H1 (cell line): ENCODE data around the gene SLC35D2. TPM values are rescaled to one million over a fixed set of nuclear protein-coding genes. Genes with fewer than 3 reads are reported as not detected.
A peak's percentile ranks its signal among the peaks of the same experiment; 100 is the strongest.

Source experiments
- CTCF ChIA-PET: fragments of 300-600 bp; sonication (Branson Sonifier 250); formaldehyde crosslinking; loops from one replicate; lab custom pipeline; 2021; ENCODE audit not compliant: partially characterized antibody; lab: Charles Lee
- POLR2A ChIA-PET: fragments of 300-600 bp; sonication (Branson Sonifier 250); formaldehyde crosslinking; loops from one replicate; lab custom pipeline; 2021; ENCODE audit warnings: inconsistent platforms; ENCODE audit not compliant: partially characterized antibody; lab: Charles Lee
- DNase-seq, 2 experiments: peaks; one replicate each; pipeline versions ENCODE4 v3.0.0 to v3.0.0-alpha.2; 2010 to 2022; ENCODE audit warnings: low spot score in 2 of 2, low read depth in 1 of 2, mixed read lengths in 1 of 2
- FAIRE-seq: peaks from 2 replicates; lab custom pipeline; 2011; peaks lifted over from hg19 to GRCh38; lab: Jason Lieb, UNC
- H2AFZ ChIP-seq: 2 replicates; pipeline ENCODE4 v1.8.1; 2012; ENCODE audit warnings: low read length, inconsistent platforms
- H2AK5ac ChIP-seq: 2 replicates; pipeline ENCODE4 v1.6.1; 2013; ENCODE audit warnings: low read depth, low read length
- H2BK120ac ChIP-seq: replicated peaks from 2 replicates; pipeline ENCODE3; 2013; ENCODE audit warnings: low read depth, low read length, inconsistent platforms
- H2BK12ac ChIP-seq: 2 replicates; pipeline ENCODE4 v1.6.1; 2013; ENCODE audit warnings: low read depth, low read length
- H2BK15ac ChIP-seq: 2 replicates; pipeline ENCODE4 v1.6.1; 2013; ENCODE audit warnings: low read length
- H2BK20ac ChIP-seq: 2 replicates; pipeline ENCODE4 v1.6.1; 2013; ENCODE audit warnings: low read length
- H2BK5ac ChIP-seq: 2 replicates; pipeline ENCODE4 v1.6.1; 2013; ENCODE audit warnings: low read depth, low read length
- H3K14ac ChIP-seq: 2 replicates; pipeline ENCODE4 v1.6.1; 2013; ENCODE audit warnings: inconsistent platforms; ENCODE audit not compliant: insufficient read length
- H3K18ac ChIP-seq: 2 replicates; pipeline ENCODE4 v1.6.1; 2013; ENCODE audit warnings: low read length; ENCODE audit errors: extremely low read depth
- H3K23ac ChIP-seq: 2 replicates; pipeline ENCODE4 v1.6.1; 2013; ENCODE audit warnings: inconsistent platforms; ENCODE audit not compliant: insufficient read length
- H3K23me2 ChIP-seq: 2 replicates; pipeline ENCODE4 v1.6.1; 2013; ENCODE audit warnings: low read depth, low read length
- H3K27ac ChIP-seq: 2 replicates; pipeline ENCODE4 v1.6.1; 2011; ENCODE audit warnings: low read depth, low read length, inconsistent platforms
- H3K27me3 ChIP-seq, 4 experiments: replicated peaks in 1 of 4; 1 replicate in 1 of 4; 2 replicates in 3 of 4; pipeline versions ENCODE4 v1.6.1 to v1.8.1; 2011 to 2013; ENCODE audit warnings: low read length in 3 of 4, mild to moderate bottlenecking in 3 of 4, inconsistent platforms in 2 of 4, mixed read lengths in 2 of 4, moderate library complexity in 1 of 4; ENCODE audit not compliant: control insufficient read depth in 3 of 4, insufficient read depth in 3 of 4; ENCODE audit errors: extremely low read depth in 1 of 4
- H3K36me3 ChIP-seq, 4 experiments: 2 replicates each; pipeline versions ENCODE4 v1.6.1 to v1.8.1; 2011 to 2013; ENCODE audit warnings: mild to moderate bottlenecking in 4 of 4, low read length in 3 of 4, moderate library complexity in 2 of 4, control low read depth in 1 of 4, inconsistent platforms in 1 of 4; ENCODE audit not compliant: insufficient read depth in 4 of 4, control insufficient read depth in 2 of 4
- H3K4ac ChIP-seq: replicated peaks from 2 replicates; pipeline ENCODE3; 2013; ENCODE audit warnings: low read length, low read depth, mixed read lengths, inconsistent platforms; ENCODE audit not compliant: insufficient read length
- H3K4me1 ChIP-seq, 4 experiments: replicated peaks in 1 of 4; 1 replicate in 1 of 4; 2 replicates in 3 of 4; pipeline versions ENCODE4 v1.6.1 to v1.8.1; 2011 to 2013; ENCODE audit warnings: low read length in 3 of 4, inconsistent platforms in 2 of 4, mixed read lengths in 1 of 4; ENCODE audit not compliant: insufficient read depth in 4 of 4, control insufficient read depth in 3 of 4
- H3K4me2 ChIP-seq, 2 experiments: 2 replicates each; pipeline versions ENCODE4 v1.6.1 to v1.8.1; 2011 to 2013; ENCODE audit warnings: low read depth in 2 of 2, low read length in 2 of 2, control low read depth in 1 of 2, inconsistent platforms in 1 of 2, mild to moderate bottlenecking in 1 of 2; ENCODE audit not compliant: insufficient read depth in 1 of 2
- H3K4me3 ChIP-seq, 4 experiments: fragments of 200-600, 300-600 bp in 1 of 4; sonication (generic), shearing (Covaris generic), sonication (Bioruptor Twin) in 1 of 4; 2 replicates each; pipeline versions ENCODE4 v1.5.1 to v1.8.1; 2011 to 2016; ENCODE audit warnings: low read length in 4 of 4, low read depth in 3 of 4, control low read depth in 2 of 4, inconsistent platforms in 2 of 4, mild to moderate bottlenecking in 2 of 4, mixed read lengths in 1 of 4, moderate library complexity in 1 of 4; ENCODE audit not compliant: insufficient read depth in 2 of 4; ENCODE audit errors: extremely low read depth in 1 of 4
- H3K56ac ChIP-seq: replicated peaks from 2 replicates; pipeline ENCODE3; 2013; ENCODE audit warnings: low read depth, mild to moderate bottlenecking, mixed read lengths, low read length, inconsistent platforms; ENCODE audit not compliant: insufficient read length
- H3K79me1 ChIP-seq: 2 replicates; pipeline ENCODE4 v1.6.1; 2013; ENCODE audit warnings: low read depth, low read length, control low read depth
- H3K79me2 ChIP-seq, 2 experiments: 2 replicates each; pipeline versions ENCODE4 v1.6.1 to v1.8.1; 2012 to 2013; ENCODE audit warnings: low read length in 2 of 2, mild to moderate bottlenecking in 2 of 2, inconsistent platforms in 1 of 2; ENCODE audit not compliant: insufficient read depth in 2 of 2, control insufficient read depth in 1 of 2
- H3K9ac ChIP-seq, 4 experiments: replicated peaks in 1 of 4; 1 replicate in 1 of 4; 2 replicates in 3 of 4; pipeline versions ENCODE4 v1.6.1 to v1.8.1; 2011 to 2013; ENCODE audit warnings: low read depth in 3 of 4, low read length in 3 of 4, control low read depth in 2 of 4, mild to moderate bottlenecking in 2 of 4, moderate library complexity in 2 of 4, inconsistent platforms in 1 of 4; ENCODE audit errors: extremely low read depth in 1 of 4
- H3K9me3 ChIP-seq, 2 experiments: 2 replicates each; pipeline versions ENCODE4 v1.6.1 to v1.8.1; 2012 to 2013; ENCODE audit warnings: mild to moderate bottlenecking in 2 of 2, moderate library complexity in 2 of 2, control low read depth in 1 of 2, inconsistent platforms in 1 of 2, low read depth in 1 of 2, low read length in 1 of 2, mixed read lengths in 1 of 2; ENCODE audit not compliant: insufficient read depth in 2 of 2
- H4K20me1 ChIP-seq, 2 experiments: replicated peaks in 1 of 2; 2 replicates each; pipeline versions ENCODE3 to v1.8.1; 2011 to 2013; ENCODE audit warnings: inconsistent platforms in 2 of 2, low read length in 2 of 2, mild to moderate bottlenecking in 1 of 2; ENCODE audit not compliant: insufficient read depth in 2 of 2, control insufficient read depth in 1 of 2
- H4K5ac ChIP-seq: 2 replicates; pipeline ENCODE4 v1.6.1; 2013; ENCODE audit warnings: low read length, low read depth, mixed read lengths, inconsistent platforms; ENCODE audit not compliant: insufficient read length
- H4K8ac ChIP-seq: 2 replicates; pipeline ENCODE4 v1.8.0; 2013; ENCODE audit warnings: mild to moderate bottlenecking, moderate library complexity, low read length, inconsistent platforms; ENCODE audit not compliant: insufficient read depth; ENCODE audit errors: extremely low read depth
- H4K91ac ChIP-seq: replicated peaks from 2 replicates; pipeline ENCODE3; 2013; ENCODE audit warnings: low read length, mixed read lengths, inconsistent platforms; ENCODE audit not compliant: insufficient read length
- ASH2L ChIP-seq: fragments of 200-600, 300-600 bp; sonication (generic); IDR thresholded peaks from one replicate; pipeline ENCODE4 v1.7.1; 2017; ENCODE audit warnings: low read length
- CTBP2 ChIP-seq: IDR thresholded peaks from 2 replicates; pipeline ENCODE4 v1.7.0; 2011; ENCODE audit warnings: borderline replicate concordance, mild to moderate bottlenecking, moderate library complexity, mixed read lengths, low read length; ENCODE audit not compliant: insufficient read depth, insufficient read length
- KDM1A ChIP-seq: fragments of 200-600, 300-600 bp; sonication (generic); IDR thresholded peaks from 2 replicates; pipeline ENCODE4 v1.7.1; 2016; ENCODE audit warnings: mild to moderate bottlenecking, low read length, borderline replicate concordance
- PHF8 ChIP-seq: fragments of 200-600 bp; sonication (generic); conservative IDR thresholded peaks from 2 replicates; pipeline ENCODE4 v1.7.1; 2012; ENCODE audit warnings: low read depth, mild to moderate bottlenecking, inconsistent platforms, low read length, moderate library complexity
- SP4 ChIP-seq: IDR thresholded peaks from 2 replicates; pipeline ENCODE4 v1.6.1; 2012; ENCODE audit warnings: low read length, inconsistent platforms
- WGBS, 2 experiments: shearing (Covaris generic) in 1 of 2; methylation state at CpG; one replicate each; pipeline versions ENCODE4 v1.1.6 to v1.1.7; 2013 to 2015; ENCODE audit warnings: low lambda C conversion rate in 2 of 2, mixed read lengths in 2 of 2, inconsistent platforms in 1 of 2, low coverage in 1 of 2, missing lambda C conversion rate in 1 of 2; ENCODE audit not compliant: insufficient replicate concordance in 2 of 2, insufficient coverage in 1 of 2, insufficient read length in 1 of 2; ENCODE audit errors: extremely low coverage in 1 of 2, missing lambda C conversion rate in 1 of 2; 5-methylcytosine and 5-hydroxymethylcytosine counted together
- polyA plus RNA-seq, 7 experiments: library from polyadenylated mRNA; depleted of rRNA in 3 of 7; stranded (reverse) in 5 of 7; unstranded in 2 of 7; fragments of >200 nt in 5 of 7; fragments of 200-250 nt in 2 of 7; gene quantifications; 1 replicate in 5 of 7; 2 replicates in 1 of 7; 4 replicates in 1 of 7; pipeline versions ENCODE4 v1.2.1 to v1.2.3, GENCODE V29; 2011 to 2013; ENCODE audit warnings: missing spikeins in 2 of 7, mixed read lengths in 2 of 7
- total RNA-seq: library from RNA; stranded (reverse); fragmentation: NEBNext Ultra II Directional; extraction: Animal tissue kit (Norgen Biotek cat#: 25700); gene quantifications from 2 replicates; pipeline ENCODE4 v1.2.1, GENCODE V29; 2021

Gene SLC35D2
- total and polyA plus RNA-seq, 2 of the 8 experiments (the other 6 are each of a cell fraction or from before 2014, with no cell fraction given) = 9.6 to 11.5 TPM

DNA sequence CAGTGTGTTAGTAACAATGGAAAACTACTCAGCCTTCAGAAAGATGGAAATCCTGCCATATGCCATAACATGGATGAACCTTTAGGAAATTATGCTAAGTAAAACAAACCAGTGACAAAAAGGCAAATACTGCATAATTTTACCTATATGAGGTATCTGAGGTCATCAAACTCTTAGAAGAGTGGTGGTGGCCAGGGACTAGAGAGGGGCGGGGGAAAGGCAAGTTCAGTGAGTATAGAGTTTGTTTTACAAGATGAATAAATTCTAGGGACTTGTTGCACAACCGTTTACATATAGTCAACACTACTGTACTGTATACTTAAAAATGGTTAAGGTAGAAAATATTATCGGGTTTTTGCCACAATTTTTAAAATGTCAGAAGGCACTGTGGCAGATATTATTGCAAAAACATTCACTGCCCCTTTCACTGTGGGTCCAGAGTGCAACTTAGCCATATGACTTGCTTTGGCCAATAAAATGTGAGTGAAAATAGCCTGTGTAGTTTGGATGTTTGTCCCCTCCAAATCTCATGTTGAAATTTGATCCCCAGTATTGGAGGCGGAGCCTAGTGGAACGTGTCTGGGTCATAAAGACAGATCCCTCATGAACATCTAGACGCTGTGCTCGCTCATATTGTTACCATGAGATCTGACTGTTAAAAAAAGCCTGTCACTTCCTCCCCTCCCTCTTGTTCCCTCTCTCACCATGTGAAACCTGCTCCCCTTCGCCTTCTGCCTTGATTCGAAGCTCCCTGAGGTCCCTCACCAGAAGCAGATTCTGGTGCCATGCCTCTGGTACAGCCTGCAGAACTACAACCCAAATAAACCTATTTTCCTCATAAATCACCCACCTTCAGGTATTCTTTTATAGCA, 25.1 kb upstream of the SLC35D2 start:
- Histone ChIP-seq H3K4me1 (peaks cover 0 to 13% (median 7%) of the 10 kb centered on the region in 4 experiments; a peak in 5 of 7 replicates), H4K91ac (no peak overlapping the region), H3K23me2 (no peaks in the 10 kb centered on the region), H3K56ac (no peak overlapping the region), H3K4ac (no peak overlapping the region), H3K36me3 (peaks cover 0 to 5% (median 2%) of the 10 kb centered on the region in 4 experiments; a peak in 3 of 8 replicates), H4K8ac (no peak overlapping the region), H3K27ac (no peak overlapping the region), H4K5ac (peak overlapping the region; percentile 16), H3K79me1 (no peaks in the 10 kb centered on the region; the same call in 1 of the 2 replicates), H3K14ac (no peak overlapping the region), H2BK20ac (0 out of 2 replicates have a peak overlapping the region, but pooled peaks have one; percentile 13), H2AK5ac (no peak overlapping the region), H3K4me2 (peak overlapping the region in 1 of 2 experiments; percentile 2; a peak in 2 of 4 replicates), H2BK120ac (no peak overlapping the region), H2BK15ac (no peak overlapping the region), H3K4me3 (peak overlapping the region in 1 of 4 experiments; percentile 20; a peak in 1 of 8 replicates), H3K27me3 (no peaks in the 10 kb centered on the region), H2BK12ac (no peak overlapping the region), H4K20me1 (peaks cover 2% of the 10 kb centered on the region in 2 experiments), H3K23ac (no peak overlapping the region), H2AFZ (no peak overlapping the region), H2BK5ac (no peak overlapping the region), H3K9me3 (no peaks in the 10 kb centered on the region), H3K9ac (no peak overlapping the region), H3K79me2 (peaks cover 0 to 69% of the 10 kb centered on the region in 2 experiments; a peak in 3 of 4 replicates), H3K18ac (no peak overlapping the region)
- POLR2A ChIA-PET = interaction anchor here (0.7 to 1.2 kb wide), 3 partner anchors 10 to 168 kb away, joined by 3 to 4 read pairs (median 3); partner anchors contain the start of gene ZNF367
- DNase-seq = no peak
- CTCF ChIA-PET = interaction anchor here (1.1 kb wide), 1 partner anchor 81 kb away, joined by 3 read pairs; no protein-coding TSS in a partner anchor
- 78% methylated on average over 9 of the region's 9 CpGs; no CpG with 5 or more reads in 1 of the 2 experiments for WGBS, 2 experiments
- FAIRE-seq = no peak
- TF ChIP-seq SP4 (no peak), PHF8 (no peak), KDM1A (no peak), ASH2L (no peak), CTBP2 (no peak)
